ENCODE measurements around the gene PRXL2B.
"Not testable (repeated sequence)": the region's sequence is repeated elsewhere in the genome, so short reads cannot be mapped to it uniquely, and the experiment has no call there.

PRXL2B gene

DNA sequence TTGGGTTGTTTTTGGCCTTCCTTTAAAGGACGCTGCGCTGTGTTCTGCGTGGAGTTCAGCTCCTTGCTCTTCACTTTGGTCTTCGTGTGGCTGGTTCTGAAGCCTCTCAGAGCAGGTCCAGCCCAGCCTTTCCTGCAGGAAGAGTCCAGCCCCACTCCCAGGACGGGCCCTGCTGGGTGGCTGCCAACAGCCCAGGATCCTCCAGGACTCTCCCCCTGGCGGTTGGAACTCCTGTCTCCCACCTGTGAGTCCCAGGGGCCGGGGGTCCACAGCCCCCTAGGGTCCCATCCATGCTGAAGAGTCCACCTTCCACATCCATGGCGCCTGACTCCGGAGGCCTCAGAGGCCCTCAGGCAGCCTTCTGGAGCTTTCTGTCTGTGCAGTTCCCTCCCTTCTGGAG, 35.0 kb upstream of the PRXL2B start:
- in situ Hi-C loops (cut with HindIII; ENCODE audit: low pct_ligation_motif_present, low sequenced_read_pairs); H3K27ac ChIP-seq: not testable (repeated sequence)

DNA sequence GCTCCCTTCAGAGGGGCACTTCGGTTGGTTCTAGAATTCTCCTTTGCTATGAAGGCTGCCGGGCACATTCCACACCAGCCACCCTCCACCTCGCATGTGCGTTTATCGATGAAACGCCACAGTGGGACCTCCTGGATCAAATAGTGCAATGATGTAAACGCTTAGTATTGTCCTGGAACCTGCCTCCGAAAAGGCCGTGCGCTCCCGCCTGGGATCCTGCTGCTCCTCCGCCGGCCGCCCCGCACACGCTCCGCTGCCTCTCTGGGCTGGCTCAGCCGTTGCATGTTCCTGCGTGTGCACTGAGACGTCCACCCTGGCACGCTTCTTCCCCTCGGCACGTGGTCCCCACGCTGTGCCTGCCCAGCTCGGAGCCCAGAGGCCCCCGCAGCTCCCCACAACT, 34.4 kb upstream of the PRXL2B start:
- H3K27ac ChIP-seq = no peak overlapping the region
- H3K36me3 ChIP-seq (replicated peaks) = no peaks in the 10 kb centered on the region
- H3K4me3 ChIP-seq (ENCODE audit: low read depth, low read length) = no peak overlapping the region
- in situ Hi-C loops (cut with HindIII; ENCODE audit: low pct_ligation_motif_present, low sequenced_read_pairs) = no loop called here
- no peaks in the 10 kb centered on the region for H3K27me3 ChIP-seq (replicated peaks)
- no peak for TF ChIP-seq CTCF (IDR thresholded peaks at IDR 0.05; ENCODE audit: low read depth, low read length, missing control alignments)
- DNase-seq = no peak

More for the DNA sequence above, 35.0 kb upstream of the PRXL2B start:
- H3K27me3 ChIP-seq (replicated peaks); DNase-seq; H3K36me3 ChIP-seq (replicated peaks); H3K4me3 ChIP-seq (ENCODE audit: low read depth, low read length): not testable (repeated sequence)

DNA sequence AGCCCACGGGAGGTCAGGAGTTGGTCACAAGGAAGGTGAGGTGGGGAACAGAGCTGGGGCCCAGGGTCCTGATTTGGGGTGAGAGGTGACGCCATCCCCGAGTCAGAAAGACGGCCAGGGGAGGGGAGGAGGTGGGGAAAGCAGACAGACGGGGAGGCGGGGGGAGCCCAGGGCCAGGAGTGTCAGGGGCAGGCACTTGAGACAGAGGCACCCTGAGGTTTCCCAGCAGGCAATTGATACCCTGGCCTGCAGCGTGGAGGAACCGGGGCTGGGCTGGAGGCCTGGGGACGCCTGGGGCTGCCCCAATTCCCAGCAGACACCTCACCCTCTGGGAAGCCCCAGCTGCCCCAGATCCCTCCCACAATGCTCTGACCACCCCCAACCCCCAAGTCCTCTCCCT, 33.5 kb upstream of the PRXL2B start:
- H3K27me3 ChIP-seq (replicated peaks); H3K27ac ChIP-seq; H3K36me3 ChIP-seq (replicated peaks); H3K4me3 ChIP-seq (ENCODE audit: low read depth, low read length); in situ Hi-C loops (cut with HindIII; ENCODE audit: low pct_ligation_motif_present, low sequenced_read_pairs); DNase-seq: not testable (repeated sequence)

DNA sequence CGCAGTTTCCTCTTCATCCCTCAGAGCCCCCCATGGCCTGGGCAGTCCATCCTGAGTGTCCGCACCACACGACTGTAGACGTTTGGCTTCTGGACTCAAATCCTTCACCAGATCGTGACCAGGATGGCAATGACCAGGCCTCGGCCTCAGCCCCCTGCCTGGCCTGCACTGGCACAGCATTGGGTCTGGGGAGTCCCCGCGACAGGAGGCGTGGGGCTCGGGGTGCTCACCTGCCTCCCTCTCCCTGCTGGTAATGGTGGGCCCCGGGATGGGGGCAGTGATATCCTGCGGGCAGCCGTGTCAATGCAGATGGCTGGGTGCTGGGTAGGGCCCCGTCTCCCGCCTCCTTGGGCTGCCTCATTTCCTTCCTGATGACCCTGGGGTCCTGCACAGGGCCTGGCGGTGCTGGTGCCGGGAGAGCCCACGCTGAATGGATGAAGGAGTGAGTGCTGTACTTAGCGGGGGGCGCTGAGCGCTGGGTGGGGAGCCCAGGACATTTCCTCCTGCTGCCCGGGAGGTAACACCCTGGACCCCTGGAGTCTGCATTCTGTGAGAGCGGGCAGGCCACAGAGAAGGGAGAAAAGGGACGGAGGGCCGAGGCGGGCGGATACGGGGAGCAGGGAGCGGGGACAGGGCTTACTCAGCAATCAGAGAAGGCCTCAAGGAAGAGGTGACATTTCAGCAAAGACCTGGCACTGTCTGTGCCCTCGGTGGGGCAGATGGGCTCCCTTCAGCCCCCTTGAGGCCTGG, 32.5 kb upstream of the PRXL2B start:
- no peak for DNase-seq
- no peak overlapping the region for H3K27ac ChIP-seq
- no peaks in the 10 kb centered on the region for H3K36me3 ChIP-seq (replicated peaks)
- no peaks in the 10 kb centered on the region for H3K27me3 ChIP-seq (replicated peaks)
- no peak overlapping the region for H3K4me3 ChIP-seq (ENCODE audit: low read depth, low read length)
- in situ Hi-C loops (cut with HindIII; ENCODE audit: low pct_ligation_motif_present, low sequenced_read_pairs) = no loop called here
- no peak for TF ChIP-seq CTCF (IDR thresholded peaks at IDR 0.05; ENCODE audit: low read depth, low read length, missing control alignments)

DNA sequence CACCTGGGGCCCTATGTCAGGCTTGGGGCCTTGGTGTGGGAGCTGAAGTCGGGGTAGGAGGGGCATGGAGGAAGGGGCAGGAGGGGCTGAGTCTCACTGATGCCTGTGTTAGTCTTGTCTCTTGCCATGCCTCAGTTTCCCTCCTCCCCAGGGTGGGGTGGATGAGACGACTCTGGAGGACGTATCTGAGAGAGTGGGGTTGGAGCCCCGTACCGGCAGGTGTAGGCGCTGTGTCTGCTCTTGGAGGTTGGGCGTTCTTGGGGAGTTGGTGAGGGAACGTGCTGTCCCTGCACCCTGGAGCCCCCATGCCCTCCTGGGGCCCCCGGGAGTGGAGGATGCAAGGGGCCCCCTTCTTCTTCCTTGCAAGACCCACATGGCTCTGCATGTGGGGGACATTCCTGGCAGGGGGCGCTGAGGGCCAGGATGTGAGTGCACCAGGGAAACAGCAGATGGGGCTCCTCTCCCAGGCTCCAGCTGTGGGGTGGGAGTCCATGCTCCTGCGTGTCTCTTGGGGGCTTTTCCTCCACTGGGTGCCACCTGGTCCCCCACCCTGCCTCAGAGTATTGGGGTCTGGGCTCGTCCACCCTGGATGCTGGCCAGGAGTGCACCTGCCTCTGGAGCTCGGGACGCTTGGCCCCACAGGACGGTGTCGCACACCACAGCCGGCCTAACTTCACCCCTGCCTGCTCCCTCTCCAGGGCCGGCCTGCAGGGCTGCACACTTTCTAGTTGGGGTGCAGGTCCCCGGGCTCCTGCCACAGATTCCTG, 31.8 kb upstream of the PRXL2B start:
- peak; percentile 70 for TF ChIP-seq CTCF (IDR thresholded peaks at IDR 0.05; ENCODE audit: low read depth, low read length, missing control alignments)
- no peaks in the 10 kb centered on the region for H3K27me3 ChIP-seq (replicated peaks)
- H3K27ac ChIP-seq = no peak overlapping the region
- no peak for DNase-seq
- no peak overlapping the region for H3K4me3 ChIP-seq (ENCODE audit: low read depth, low read length)
- no peaks in the 10 kb centered on the region for H3K36me3 ChIP-seq (replicated peaks)
- in situ Hi-C loops (cut with HindIII; ENCODE audit: low pct_ligation_motif_present, low sequenced_read_pairs) = no loop called here

DNA sequence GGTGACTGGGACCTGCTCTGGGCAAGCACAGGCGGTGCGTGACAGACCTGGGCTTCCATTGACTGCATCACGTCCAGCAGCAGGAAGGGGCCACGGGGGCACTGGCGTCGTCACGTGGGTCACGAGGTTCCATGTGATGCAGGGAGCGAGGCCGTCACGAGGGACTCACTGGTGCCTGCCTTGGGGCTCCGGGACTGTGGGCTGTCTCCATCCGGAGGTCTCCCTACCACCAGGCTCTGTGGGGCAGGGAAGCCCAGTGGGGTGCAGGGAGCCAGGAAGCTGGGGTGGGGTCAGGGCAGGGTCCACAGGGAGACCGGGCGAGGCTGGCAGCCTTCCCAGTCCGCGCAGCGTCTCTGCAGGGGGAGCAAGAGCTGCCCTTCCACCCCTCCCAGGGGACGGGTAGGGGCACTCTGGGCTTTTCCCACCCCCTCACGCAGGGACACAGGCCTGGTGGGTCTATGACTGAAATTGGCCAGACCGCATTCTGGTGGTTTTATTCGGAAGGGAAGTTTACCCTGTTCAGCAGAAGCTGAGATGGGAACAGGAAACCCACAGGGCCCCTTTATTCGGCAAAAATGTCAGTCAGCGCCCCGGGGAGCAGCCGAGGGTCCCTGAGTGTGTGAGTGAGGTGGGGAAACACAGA, 30.8 kb upstream of the PRXL2B start:
- no peak for TF ChIP-seq CTCF (IDR thresholded peaks at IDR 0.05; ENCODE audit: low read depth, low read length, missing control alignments)
- no peak for DNase-seq
- Histone ChIP-seq H3K36me3 (replicated peaks) (no peaks in the 10 kb centered on the region), H3K27ac (peak overlapping the region; percentile 11), H3K27me3 (replicated peaks) (no peaks in the 10 kb centered on the region), H3K4me3 (ENCODE audit: low read depth, low read length) (peak overlapping the region; percentile 57)
- in situ Hi-C loops (cut with HindIII; ENCODE audit: low pct_ligation_motif_present, low sequenced_read_pairs) = no loop called here
